IPS DF 4.7 (cell line): ENCODE measurements around the gene LRBA.
"Not testable (repeated sequence)": the region's sequence is repeated elsewhere in the genome, so short reads cannot be mapped to it uniquely, and the experiment has no call there.

ENCODE experiments used
- DNase-seq: peaks from one replicate; pipeline ENCODE4 v3.0.0-alpha.2; 2013; ENCODE audit warnings: low spot score; ENCODE audit errors: extremely low read depth

LRBA gene, protein sequence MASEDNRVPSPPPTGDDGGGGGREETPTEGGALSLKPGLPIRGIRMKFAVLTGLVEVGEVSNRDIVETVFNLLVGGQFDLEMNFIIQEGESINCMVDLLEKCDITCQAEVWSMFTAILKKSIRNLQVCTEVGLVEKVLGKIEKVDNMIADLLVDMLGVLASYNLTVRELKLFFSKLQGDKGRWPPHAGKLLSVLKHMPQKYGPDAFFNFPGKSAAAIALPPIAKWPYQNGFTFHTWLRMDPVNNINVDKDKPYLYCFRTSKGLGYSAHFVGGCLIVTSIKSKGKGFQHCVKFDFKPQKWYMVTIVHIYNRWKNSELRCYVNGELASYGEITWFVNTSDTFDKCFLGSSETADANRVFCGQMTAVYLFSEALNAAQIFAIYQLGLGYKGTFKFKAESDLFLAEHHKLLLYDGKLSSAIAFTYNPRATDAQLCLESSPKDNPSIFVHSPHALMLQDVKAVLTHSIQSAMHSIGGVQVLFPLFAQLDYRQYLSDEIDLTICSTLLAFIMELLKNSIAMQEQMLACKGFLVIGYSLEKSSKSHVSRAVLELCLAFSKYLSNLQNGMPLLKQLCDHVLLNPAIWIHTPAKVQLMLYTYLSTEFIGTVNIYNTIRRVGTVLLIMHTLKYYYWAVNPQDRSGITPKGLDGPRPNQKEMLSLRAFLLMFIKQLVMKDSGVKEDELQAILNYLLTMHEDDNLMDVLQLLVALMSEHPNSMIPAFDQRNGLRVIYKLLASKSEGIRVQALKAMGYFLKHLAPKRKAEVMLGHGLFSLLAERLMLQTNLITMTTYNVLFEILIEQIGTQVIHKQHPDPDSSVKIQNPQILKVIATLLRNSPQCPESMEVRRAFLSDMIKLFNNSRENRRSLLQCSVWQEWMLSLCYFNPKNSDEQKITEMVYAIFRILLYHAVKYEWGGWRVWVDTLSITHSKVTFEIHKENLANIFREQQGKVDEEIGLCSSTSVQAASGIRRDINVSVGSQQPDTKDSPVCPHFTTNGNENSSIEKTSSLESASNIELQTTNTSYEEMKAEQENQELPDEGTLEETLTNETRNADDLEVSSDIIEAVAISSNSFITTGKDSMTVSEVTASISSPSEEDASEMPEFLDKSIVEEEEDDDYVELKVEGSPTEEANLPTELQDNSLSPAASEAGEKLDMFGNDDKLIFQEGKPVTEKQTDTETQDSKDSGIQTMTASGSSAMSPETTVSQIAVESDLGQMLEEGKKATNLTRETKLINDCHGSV (N-terminal part only)

DNA sequence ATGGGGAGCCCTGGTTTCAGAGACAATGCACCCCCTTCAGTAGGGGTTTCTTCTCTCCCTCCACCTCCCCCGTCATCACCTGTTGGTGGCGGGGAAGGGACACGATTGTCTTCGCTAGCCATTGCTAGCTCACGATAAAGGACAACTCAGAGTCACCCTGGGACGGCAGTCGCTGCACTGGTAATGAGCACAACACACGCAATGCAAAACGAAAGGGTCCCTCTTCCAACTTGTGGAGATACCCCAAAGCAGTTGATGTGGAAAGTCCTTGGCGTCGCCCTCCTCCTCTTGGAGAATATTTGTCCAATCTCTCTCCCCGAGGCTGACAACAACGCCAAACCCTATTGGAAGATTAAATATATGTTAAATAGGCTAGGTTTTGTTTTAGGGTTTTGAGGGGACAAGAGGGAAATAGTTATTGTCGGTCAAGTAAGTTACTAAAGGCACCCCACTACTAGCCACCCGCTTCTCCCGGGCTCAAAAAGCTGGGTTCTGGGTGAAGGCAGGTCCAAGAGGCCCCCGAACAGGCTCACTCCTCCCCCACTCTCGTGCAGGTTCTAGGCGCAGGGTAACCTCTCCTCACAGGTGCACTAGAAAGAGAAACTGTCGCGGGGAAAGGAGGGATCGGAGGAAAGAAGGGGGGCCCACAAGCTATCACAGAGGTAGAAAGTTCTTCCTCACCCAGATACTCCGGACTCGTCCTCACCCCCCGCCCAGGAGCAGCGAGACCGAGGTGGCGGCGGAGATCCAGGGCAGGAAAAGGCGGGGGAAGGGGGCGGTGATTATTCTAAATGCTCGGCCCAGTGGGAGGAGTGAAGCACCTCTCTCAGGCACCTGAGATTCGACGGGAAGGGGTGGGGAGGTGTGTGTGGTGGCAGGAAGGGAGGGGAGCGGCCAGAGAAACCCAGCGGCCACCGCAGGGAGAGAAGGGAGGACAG, at the start of gene LRBA:
Gene LRBA, minus strand, starts transcription at position 764 of the 938 bp plus-strand sequence. Its CDS starts 642 bp downstream, at position 122.
- DNase-seq = no peak

DNA sequence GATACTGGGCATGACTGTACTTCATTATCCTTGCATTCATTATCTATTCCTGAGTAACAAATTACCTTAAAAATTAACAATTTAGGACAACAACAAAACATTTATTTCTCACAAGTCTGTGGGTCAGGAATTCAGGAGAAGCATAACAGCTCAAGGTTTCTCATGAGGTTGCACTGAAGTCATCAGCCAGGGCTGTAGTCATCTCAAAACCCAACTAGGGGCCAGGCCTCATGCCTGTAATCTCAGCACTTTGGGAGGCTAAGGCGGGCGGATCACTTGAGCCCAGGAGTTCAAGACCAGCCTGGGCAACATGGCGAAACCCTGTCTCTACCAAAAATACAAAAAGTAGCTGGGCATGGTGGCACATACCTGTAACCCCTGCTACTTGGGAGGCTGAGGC, 48.1 kb upstream of the LRBA start:
- DNase-seq = not testable (repeated sequence)

DNA sequence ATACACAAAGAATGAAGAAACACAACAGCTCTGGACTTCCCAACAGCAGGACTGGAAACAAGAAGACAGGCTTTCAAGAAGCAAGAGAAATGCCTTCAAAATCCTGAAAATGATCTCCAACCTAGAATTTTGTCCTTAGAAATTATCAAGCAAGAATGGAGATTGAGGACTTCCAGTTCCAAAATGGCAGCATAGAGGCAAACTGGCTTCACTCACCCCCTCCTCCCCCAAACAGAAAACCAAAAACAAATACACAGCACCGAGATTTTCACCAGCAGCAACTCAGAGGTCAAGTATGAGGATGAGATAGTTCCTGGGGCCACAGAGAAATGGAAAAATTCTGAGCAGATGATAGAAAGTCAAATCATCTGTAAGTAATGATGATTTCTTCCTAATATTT, 40.5 kb upstream of the LRBA start:
- no peak for DNase-seq

DNA sequence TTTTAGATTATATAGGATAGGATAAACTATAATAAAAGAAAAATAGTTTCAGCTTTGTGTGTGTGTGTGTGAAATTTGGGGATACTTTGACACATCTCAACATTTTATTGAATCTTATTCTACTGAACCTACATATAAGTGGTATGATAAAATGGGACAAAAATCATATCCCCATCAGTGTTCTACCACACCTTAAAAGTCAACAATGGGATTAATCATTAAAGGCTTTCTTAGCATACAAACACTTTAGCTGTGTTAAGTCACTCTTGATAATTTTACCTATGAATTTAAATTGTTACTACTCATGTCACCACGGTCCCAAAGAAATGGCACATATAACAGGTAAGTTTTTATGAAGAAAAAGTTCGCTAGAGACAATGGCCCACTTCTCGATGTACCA, 37.7 kb upstream of the LRBA start:
- no peak for DNase-seq

DNA sequence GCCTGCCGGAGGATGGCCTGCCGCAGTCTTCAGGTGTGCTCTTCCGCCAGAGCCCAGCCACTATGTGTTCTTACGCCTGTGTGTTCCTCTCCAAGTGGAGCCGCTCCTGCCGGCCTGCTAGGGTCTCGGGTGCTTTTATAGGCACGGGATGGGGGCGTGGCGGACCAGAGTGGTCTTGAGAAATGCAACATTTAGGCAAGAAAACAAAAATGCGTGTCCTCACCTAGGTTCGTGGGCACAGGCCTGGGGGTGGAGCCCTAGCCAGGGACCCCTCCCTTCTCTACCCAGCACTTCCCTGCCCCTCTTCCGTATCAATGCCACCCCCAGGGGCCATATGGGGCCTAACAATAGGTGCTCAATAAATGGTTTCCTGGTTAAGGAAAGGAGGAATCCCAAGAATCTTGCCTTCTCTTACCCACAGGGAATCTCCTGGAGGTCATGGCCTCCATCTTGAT, 34.4 kb upstream of the LRBA start:
- DNase-seq = peak; percentile 90

DNA sequence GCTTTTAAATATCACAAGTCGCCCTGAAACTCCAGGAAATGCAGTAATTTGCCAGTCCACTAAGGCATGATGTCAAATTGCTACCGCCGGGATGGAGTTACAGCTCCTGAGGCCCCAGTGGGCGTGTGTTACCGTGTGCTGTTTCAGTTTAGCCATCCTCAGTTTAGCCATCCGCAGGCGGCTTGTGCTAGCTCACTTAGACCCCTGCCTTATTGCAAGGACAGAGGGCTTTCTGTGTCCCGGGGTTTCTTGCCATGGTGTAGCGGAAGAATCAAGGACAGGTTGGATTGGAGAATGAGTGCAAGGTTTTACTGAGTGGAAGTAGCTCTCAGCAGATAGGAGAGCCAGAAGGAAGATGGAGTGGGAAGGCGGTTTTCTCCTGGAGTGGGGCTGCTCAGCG, 33.8 kb upstream of the LRBA start:
- DNase-seq = no peak

DNA sequence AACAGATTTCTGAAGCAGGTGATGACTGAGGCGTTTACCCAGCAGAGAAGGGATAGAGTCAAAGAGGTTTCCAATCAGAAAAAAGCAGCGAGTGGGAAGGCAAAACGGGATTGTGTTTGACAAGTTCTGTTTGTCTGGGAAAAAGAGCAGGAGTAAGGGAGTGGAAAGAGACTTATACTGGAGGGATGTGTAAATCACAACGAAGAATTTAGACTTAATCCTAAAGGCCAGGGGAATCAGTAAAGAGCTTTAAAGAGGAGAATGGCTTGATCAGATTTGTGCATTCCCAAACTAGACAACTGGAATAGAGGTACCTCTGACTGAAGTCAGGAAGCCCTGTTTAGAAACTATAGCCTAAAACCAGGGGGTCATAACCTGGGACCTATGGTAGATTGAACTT, 31.5 kb upstream of the LRBA start:
- DNase-seq = no peak

DNA sequence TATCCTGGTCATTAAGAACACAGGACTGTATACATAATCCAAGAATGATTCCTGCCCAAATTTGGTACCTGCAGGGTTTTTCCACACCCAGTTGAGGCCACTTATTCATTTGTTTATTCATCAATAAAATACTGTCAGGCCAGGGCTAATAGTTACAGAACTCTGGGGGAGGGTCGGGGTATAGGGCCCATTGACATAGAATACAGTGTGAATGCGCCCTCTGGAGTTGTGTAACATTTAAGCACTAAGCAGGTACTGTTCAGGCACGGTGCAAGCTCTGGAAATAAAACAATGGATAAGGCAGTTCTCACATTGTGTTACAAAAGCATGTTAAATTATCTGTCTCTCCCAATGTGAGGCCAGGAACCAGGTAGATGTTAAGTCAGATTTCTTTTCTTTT, 30.8 kb upstream of the LRBA start:
- DNase-seq = no peak

DNA sequence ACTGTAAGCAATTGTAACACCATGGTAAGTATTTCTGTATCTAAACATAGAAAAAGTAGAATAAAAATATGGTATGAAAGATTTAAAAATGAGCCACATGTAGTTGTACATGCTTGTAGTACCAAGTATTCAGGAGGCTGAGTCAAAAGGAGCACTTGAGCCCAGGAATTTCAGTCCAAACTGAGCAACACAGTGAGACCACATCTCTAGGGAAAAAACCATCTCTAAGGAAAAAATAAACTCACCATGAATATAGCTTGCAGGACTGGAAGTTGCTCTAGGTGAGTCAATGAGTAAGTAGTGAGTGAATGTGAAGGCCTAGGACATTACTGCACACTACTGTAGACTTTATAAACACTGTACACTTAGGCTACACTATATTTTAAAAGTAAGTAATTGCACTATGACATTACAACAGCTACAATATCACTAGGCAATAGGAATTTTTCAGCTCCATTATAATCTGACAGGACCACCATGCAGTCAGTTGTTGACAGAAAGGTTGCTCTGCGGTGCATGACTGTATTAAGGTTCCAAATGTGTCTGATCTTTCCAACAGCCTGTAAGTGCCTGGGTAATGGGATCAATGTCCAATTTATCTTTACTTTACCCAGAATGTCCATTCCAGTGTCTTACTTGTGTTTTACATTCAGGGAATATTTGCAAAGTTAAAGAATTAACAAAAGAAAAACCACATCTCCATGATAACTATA, 28.9 kb upstream of the LRBA start:
- DNase-seq = no peak

DNA sequence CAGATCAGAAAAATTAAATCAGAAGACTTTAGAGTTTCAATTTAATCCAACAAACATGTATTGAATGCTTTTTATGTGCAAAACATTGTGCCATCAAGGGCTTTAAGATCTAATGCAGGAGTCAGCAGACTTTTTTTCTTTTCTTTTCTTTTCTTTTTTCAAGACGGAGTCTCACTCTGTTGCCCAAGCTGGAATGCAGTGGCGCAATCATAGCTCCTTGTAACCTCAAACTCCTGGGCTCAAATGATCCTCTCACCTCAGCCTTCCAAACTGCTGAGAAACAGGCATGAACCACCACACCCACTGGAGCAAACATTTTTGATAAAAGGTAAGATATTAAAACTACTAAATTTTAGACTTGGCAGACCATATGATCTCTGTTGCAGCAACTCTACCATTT, 24.6 kb upstream of the LRBA start:
- no peak for DNase-seq

DNA sequence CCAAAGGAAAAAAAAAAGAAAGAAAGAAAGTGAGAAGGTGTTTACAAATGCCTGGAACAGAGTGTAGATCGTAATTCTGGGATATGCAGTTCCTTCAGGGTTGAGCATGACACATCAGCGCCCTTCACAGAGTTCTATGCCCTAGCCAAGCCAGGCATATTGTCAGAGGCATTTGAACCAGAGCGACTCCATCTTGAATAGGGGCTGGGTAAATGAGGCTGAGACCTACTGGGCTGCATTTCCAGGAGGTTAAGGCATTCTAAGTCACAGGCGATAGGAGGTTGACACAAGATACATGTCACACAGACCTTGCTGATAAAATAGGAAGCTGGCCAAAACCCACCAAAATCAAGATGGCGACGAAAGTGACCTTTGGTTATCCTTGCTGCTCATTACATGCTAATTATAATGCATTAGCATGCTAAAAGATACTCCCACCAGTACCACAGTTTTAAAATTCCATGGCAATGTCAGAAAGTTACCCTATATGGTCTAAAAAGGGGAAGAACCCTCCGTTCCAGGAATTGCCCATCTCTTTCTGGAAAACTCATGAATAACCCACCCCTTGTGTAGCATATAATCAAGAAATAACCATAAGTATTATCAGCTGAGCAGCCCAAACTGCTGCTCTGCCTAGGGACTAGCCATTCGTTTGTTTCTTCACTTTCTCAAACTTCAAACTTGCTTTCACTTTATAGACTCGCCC, 23.5 kb upstream of the LRBA start:
- DNase-seq = no peak

DNA sequence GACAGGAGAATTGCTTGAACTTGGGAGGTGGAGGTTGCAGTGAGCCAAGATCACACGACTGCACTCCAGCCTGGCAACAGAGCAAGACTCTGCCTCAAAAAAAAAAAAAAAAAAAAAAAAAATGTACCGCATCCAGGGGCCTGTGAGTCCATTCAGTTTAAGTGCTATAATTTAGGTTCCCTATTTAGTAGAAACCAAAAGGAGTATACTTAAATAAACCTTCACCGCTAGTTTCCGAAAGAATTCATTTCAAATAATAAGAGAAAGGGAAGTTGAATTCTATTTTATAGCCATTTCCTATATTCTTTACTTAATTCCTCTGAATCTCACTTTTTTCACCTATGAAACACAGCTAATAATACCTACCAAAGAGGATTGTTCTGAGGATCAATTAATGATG, 20.8 kb upstream of the LRBA start:
- DNase-seq = no peak

DNA sequence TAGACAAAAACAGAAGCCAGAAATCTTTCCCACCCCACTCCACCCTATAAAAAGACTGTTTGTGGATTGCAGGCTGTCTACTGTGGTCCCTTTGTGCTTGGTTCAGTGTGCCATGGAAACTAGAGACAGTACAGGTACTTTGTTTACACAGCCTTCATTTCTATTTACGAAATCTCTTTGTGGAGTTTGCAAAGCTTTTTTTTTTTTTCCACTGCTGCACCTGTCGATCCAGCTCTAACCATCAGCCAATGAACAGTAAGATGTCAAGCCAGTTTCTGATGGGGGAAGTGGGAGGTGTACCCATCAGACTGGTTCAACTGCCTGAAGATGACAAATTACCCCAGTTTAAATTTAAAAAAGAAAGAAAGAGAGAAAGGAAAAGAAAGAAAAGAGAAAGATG, 20.2 kb upstream of the LRBA start:
- DNase-seq = no peak

DNA sequence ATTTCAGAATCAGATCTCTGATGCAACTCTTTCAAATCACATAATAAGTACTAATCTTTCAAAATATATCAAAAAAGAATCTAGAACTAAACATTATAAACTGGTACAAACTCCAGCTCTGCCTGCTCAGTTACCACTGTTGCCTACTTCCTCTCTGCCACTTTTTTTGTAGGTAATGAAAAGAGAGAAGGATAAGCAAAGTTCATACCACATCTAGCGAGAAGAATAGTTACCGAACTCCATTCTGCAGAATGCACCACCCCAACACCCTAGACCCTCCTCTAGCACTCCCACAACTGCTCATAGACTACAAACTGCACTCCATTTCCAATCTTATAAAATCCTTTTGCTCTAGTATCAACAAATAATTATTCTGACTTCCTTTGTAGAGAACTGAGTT, 19.7 kb upstream of the LRBA start:
- DNase-seq = no peak

DNA sequence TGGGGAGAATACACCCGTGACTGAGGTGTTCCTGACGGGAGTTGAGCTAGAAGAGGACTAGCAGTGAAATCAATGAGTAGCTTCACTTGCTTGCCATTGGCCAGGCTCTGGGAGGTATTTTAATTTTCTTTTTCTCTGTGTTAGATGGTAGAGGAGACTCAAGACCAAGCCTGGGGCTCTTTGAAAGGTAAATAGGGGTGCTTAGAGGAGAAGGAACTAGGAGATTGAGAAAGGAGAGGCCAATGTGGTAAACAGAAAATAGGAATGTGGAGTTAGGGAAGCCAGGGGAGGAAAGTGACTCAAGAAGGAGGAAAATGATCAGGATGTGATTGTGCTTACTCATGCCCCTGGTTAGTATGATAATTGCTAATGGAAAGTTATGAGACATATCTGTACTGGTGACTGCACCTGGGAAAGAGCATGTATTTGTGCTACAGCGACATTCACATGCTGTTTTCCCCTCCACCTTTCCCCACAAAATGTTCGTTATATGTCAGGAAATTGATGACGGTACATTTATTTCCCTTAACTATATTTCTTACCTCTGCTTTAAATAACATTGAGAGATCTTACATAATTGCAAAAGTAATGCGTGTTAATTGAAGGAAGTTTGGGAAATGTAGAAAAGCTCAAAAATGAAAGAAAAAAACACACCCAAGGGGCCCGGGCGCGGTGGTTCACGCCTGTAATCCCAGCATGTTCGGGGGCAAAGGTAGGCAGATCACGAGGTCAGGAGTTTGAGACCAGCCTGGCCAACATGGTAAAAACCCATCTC, 16.9 kb upstream of the LRBA start:
- no peak for DNase-seq

DNA sequence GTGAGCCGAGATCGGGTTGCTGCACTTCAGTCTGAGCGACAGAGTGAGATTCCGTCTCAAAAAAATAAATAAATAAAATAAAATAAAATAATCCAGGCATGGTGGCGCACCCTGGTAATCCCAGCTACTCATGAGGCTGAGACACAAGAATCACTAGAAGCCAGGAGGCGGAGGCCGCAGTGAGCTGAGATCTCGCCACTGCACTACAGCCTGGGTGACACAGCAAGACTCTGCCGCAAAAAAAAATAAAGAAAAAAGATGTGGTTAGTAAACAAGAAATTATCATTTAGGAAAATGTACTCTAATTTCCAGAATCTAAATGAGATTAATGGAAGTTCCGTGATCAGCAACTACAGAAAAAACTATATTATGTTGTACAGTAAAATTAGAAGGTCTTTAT, 14.5 kb upstream of the LRBA start:
- no peak for DNase-seq

DNA sequence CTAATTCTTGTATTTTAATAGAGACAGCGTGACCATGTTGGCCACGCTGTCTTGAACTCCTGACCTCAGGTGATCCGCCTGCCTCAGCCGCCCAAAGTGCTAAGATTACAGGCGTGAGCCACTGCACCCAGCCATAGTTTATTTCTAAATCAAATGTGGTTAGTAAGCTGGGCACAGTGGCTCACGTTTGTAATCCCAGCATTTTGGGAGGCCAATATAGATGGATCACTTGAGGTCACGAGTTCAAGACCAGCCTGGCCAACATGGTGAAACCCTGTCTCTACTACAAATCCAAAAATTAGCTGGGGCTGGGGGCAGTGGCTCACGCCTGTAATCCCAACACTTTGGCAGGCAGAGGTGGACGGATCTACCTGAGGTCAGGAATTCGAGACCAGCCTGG, 13.9 kb upstream of the LRBA start:
- not testable (repeated sequence) for DNase-seq

DNA sequence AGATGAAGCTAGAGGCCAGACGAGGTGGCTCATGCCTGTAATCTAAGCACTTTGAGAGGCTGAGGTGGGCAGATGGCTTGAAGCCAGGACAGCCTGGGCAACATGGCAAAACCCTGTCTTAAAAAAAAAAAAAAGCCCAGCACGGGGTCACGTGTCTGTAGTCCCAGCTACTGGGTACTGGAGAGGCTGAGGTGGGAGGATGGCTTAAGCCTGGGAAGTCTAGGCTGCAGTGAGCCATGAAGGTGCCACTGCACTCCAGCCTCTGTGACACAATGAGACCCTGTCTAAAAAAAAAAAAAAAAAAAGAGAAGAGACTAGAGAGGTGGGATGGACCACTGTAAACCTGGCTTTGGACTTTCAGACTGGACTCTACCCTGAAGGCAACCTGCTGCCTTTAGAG, 10.7 kb upstream of the LRBA start:
- DNase-seq = no peak

DNA sequence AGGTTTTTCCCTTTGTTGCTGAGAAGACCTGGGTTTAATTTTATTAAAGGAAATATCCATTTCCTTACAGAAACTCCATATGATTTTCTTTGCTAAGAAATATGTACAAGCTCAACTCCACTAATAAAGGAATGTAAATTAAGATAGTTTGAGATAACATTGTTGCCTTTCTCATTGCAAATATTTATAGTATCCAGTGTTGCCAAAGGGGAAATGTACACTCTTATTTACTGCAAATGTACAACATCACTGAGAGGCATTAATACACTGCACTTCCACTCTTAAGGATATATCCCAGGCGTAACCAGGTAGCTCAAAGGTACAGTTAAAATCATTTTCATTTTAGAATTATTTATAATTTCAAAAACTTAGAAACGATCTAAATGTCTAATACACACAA, 7.5 kb upstream of the LRBA start:
- no peak for DNase-seq
